SKM-1 (cell line): ENCODE data around the gene USP48.
"Not testable (repeated sequence)": the region's sequence is repeated elsewhere in the genome, so short reads cannot be mapped to it uniquely, and the experiment has no call there.

Experiments
- DNase-seq: peaks from one replicate; lab custom pipeline; 2025; ENCODE audit not compliant: unreplicated experiment; lab: John Stamatoyannopoulos, UW

The USP48 gene

GRCh38 chr1:21816602-21817302 lies 33.8 kb upstream of the USP48 start:
- DNase-seq = no peak

- DNase-seq = no peak
These were observed 32.9 kb upstream of the USP48 start for GRCh38 chr1:21815724-21816321.

- no peak for DNase-seq
These were observed 32.1 kb upstream of the USP48 start for GRCh38 chr1:21814981-21815582.

- no peak for DNase-seq
These were observed 31.4 kb upstream of the USP48 start for GRCh38 chr1:21814241-21814918.

GRCh38 chr1:21813542-21813941 lies 30.6 kb upstream of the USP48 start:
- DNase-seq = no peak

- DNase-seq = no peak
These were observed 28.9 kb upstream of the USP48 start, which contains the start of gene LDLRAD2 for GRCh38 chr1:21811875-21812305. Gene LDLRAD2 (plus strand): TSS chr1:21812265. CDS start chr1:21812452, 187 bp downstream.

- DNase-seq = no peak
These were observed 21.6 kb upstream of the USP48 start for GRCh38 chr1:21804536-21804935.

GRCh38 chr1:21801100-21801499 lies 18.2 kb upstream of the USP48 start:
- no peak for DNase-seq

GRCh38 chr1:21799730-21800129 lies 16.8 kb upstream of the USP48 start:
- no peak for DNase-seq

GRCh38 chr1:21795075-21795474 lies 12.1 kb upstream of the USP48 start:
- no peak for DNase-seq

GRCh38 chr1:21794656-21795055 lies 11.7 kb upstream of the USP48 start:
- DNase-seq = no peak

GRCh38 chr1:21793104-21793503 lies 10.2 kb upstream of the USP48 start:
- DNase-seq = no peak

- DNase-seq = no peak
These were observed 3.7 kb upstream of the USP48 start for GRCh38 chr1:21786640-21787039.

- DNase-seq = not testable (repeated sequence)
These were observed 2.8 kb upstream of the USP48 start for GRCh38 chr1:21785764-21786163.

- DNase-seq = peak; percentile 85
These were observed 992 bp upstream of the USP48 start for GRCh38 chr1:21783679-21784603.

- DNase-seq = no peak
These were observed 541 bp downstream of the USP48 start for GRCh38 chr1:21782349-21782867.

- no peak for DNase-seq
These were observed 1.1 kb downstream of the USP48 start for GRCh38 chr1:21781815-21782348.

GRCh38 chr1:21779613-21780521 lies 3.1 kb downstream of the USP48 start:
- no peak for DNase-seq

- no peak for DNase-seq
These were observed 4.6 kb downstream of the USP48 start for GRCh38 chr1:21778405-21778727.
